Left lung (tissue), 10 donors: Measurements from ENCODE around the gene RPS19BP1. TPM values are rescaled to one million over a fixed set of nuclear protein-coding genes. Genes with fewer than 3 reads are reported as not detected.

Experiments
- ATAC-seq: fragments of 200-7000 bp; cut with Tn5 transposase; one replicate; pipeline ENCODE4 v1.9.1; 2020; ENCODE audit warnings: moderate library complexity
- DNase-seq, 4 donors: peaks; one replicate each; pipeline ENCODE4 v3.0.0-alpha.2; 2013 to 2020
- H3K27ac ChIP-seq, 2 donors: fragments of 200-600 bp; sonication (generic) in 1 of 2; one replicate each; pipeline versions ENCODE4 v1.5.0 to v1.8.0; 2020 to 2021
- H3K27me3 ChIP-seq, 2 donors: fragments of 200-600 bp; sonication (generic) in 1 of 2; one replicate each; pipeline versions ENCODE4 v1.5.0 to v1.8.0; 2020 to 2021
- H3K36me3 ChIP-seq, 2 donors: fragments of 200-600 bp; sonication (generic) in 1 of 2; one replicate each; pipeline versions ENCODE4 v1.5.0 to v1.8.0; 2020 to 2021
- H3K4me1 ChIP-seq, 2 donors: fragments of 200-600 bp; one replicate each; pipeline ENCODE4 v1.8.0; 2021
- H3K4me3 ChIP-seq, 2 donors: fragments of 200-600 bp; sonication (generic) in 1 of 2; one replicate each; pipeline versions ENCODE4 v1.5.0 to v1.8.0; 2020 to 2021; ENCODE audit warnings: mild to moderate bottlenecking in 1 of 2
- H3K9me3 ChIP-seq, 2 donors: fragments of 200-600 bp; sonication (generic) in 1 of 2; one replicate each; pipeline versions ENCODE4 v1.5.0 to v1.8.0; 2020 to 2021
- CTCF ChIP-seq, 2 donors: fragments of 200-600 bp; sonication (generic) in 1 of 2; IDR thresholded peaks; one replicate each; pipeline versions ENCODE4 v1.5.0 to v1.8.0; 2021; ENCODE audit warnings: antibody characterized with exemption in 2 of 2
- intact Hi-C, 2 donors: fragments of 100-400 bp; cut with DNase I; formaldehyde crosslinking; loops; one replicate each; pipeline versions ENCODE4 v1.11.2 to v1.14.2; 2022
- polyA plus RNA-seq, 6 donors: library from polyadenylated mRNA; unstranded; fragments of 120-200 nt; gene quantifications; one replicate each; pipeline ENCODE4 v1.2.1, GENCODE V29; 2013; ENCODE audit not compliant: insufficient read length in 6 of 6
- total RNA-seq, 2 donors: library from RNA; stranded (reverse); fragmentation: NEBNext Ultra II Directional; extraction: Animal tissue kit (Norgen Biotek cat#: 25700); gene quantifications; one replicate each; pipeline ENCODE4 v1.2.1, GENCODE V29; 2021
- donor health status: DM: no; HTN: yes; CAD: no.
- donor health status: DM: no; HTN: no; CAD: no.

RPS19BP1 gene
- total and polyA plus RNA-seq, 8 donors: 42.3 to 88.4 (median 51.8) TPM

GRCh38 chr22:39545386-39546365 is 13.1 kb upstream of the RPS19BP1 start:
- Histone ChIP-seq H3K9me3 (no peaks in the 10 kb centered on the region), H3K36me3 (no peaks in the 10 kb centered on the region), H3K4me3 (no peak overlapping the region), H3K4me1 (no peaks in the 10 kb centered on the region), H3K27ac (no peak overlapping the region), H3K27me3 (peaks cover 0 to 82% of the 10 kb centered on the region in 2 donors)
- peak in 1 of 4 donors; percentile 68 for DNase-seq
- peak; percentile 81 for ATAC-seq
- intact Hi-C loops: loop anchor here in 1 of 2 donors (10.0 kb wide), 1 partner anchor 809 kb away; no protein-coding TSS in a partner anchor
- no peak for TF ChIP-seq CTCF (IDR thresholded peaks at IDR 0.05)

DNA sequence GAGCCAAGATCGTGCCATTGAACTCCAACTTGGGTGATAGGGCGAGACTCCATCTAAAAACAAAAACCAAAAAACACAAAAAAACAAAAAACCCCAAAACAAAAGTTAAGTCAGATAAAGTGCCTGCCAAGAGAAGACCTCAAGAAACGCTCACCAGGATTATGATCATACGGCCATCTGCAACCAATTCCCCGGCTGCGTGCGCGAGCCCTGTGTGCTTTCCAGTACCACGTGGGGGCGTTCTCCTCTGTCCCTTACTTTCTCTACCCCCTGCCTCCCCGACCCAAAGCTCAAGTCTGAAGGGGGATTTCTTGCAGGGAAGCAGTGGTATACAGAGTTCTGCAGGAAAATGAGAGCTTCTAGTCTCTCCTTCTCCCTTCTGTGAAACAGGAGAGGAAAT is 10.5 kb upstream of the RPS19BP1 start:
- no peak for DNase-seq
- H3K27me3 ChIP-seq: peaks cover 0 to 58% of the 10 kb centered on the region in 2 donors
- H3K27ac ChIP-seq: no peak overlapping the region
- TF ChIP-seq CTCF (IDR thresholded peaks at IDR 0.05): no peak
- no peaks in the 10 kb centered on the region for H3K4me1 ChIP-seq
- H3K36me3 ChIP-seq: no peaks in the 10 kb centered on the region
- intact Hi-C loops: loop anchor here in 1 of 2 donors (10.0 kb wide), 1 partner anchor 812 kb away; no protein-coding TSS in a partner anchor
- H3K9me3 ChIP-seq: no peaks in the 10 kb centered on the region
- H3K4me3 ChIP-seq: no peak overlapping the region
- ATAC-seq: no peak

- no peaks in the 10 kb centered on the region for H3K9me3 ChIP-seq
- peaks cover 0 to 9% of the 10 kb centered on the region in 2 donors for H3K27me3 ChIP-seq
- H3K27ac ChIP-seq: no peak overlapping the region
- intact Hi-C loops: loop anchor here in 1 of 2 donors (5.0 kb wide), 1 partner anchor 489 kb away; no protein-coding TSS in a partner anchor
- DNase-seq (no peak), ATAC-seq (no peak)
- no peak for TF ChIP-seq CTCF (IDR thresholded peaks at IDR 0.05)
- H3K4me3 ChIP-seq: no peak overlapping the region
- no peaks in the 10 kb centered on the region for H3K36me3 ChIP-seq
- peaks cover 0 to 13% of the 10 kb centered on the region in 2 donors for H3K4me1 ChIP-seq
These were observed 5.4 kb upstream of the RPS19BP1 start for GRCh38 chr22:39537975-39538374.

GRCh38 chr22:39536711-39537110 is 4.2 kb upstream of the RPS19BP1 start:
- ATAC-seq: no peak
- intact Hi-C loops: loop anchor here in 1 of 2 donors (5.0 kb wide), 1 partner anchor 491 kb away; no protein-coding TSS in a partner anchor
- H3K4me1 ChIP-seq: peaks cover 3 to 16% of the 10 kb centered on the region in 2 donors
- H3K4me3 ChIP-seq: no peak overlapping the region
- no peaks in the 10 kb centered on the region for H3K27me3 ChIP-seq
- TF ChIP-seq CTCF (IDR thresholded peaks at IDR 0.05): no peak
- no peaks in the 10 kb centered on the region for H3K9me3 ChIP-seq
- no peak for DNase-seq
- no peak overlapping the region for H3K27ac ChIP-seq
- no peaks in the 10 kb centered on the region for H3K36me3 ChIP-seq
